PC-9 (cell line): Measurements from ENCODE around the gene FAM110A.

ENCODE experiments used
- CTCF ChIP-seq: fragments of 200-600 bp; sonication (generic); conservative IDR thresholded peaks from 2 replicates; pipeline ENCODE4 v1.6.1; 2017; ENCODE audit warnings: mixed run types, antibody characterized with exemption, mild to moderate bottlenecking, moderate library complexity
- EZH2 ChIP-seq: fragments of 200-600 bp; sonication (generic); IDR thresholded peaks from 2 replicates; pipeline ENCODE4 v1.8.0; 2017; ENCODE audit warnings: antibody characterized with exemption, low read depth

- TF ChIP-seq CTCF (no peak), EZH2 (no peak)
Measured at GRCh38 chr20:820323-820953, 13.1 kb upstream of the FAM110A start.
